ENCODE measurements around the gene GALT. TPM values are rescaled to one million over a fixed set of nuclear protein-coding genes. Genes with fewer than 3 reads are reported as not detected.
A peak's percentile ranks its signal among the peaks of the same experiment; 100 is the strongest.

Gene GALT
- total and polyA plus RNA-seq, 8 donors, result 17.4 to 148 (median 35.9) TPM

- WGBS, 5 donors, result 59 to 71% (median 63%) methylated on average over 6 of the region's 6 CpGs
- Histone ChIP-seq H3K4me1 (no peaks in the 10 kb centered on the region), H3K4me3 (no peak overlapping the region), H3K9me3 (no peaks in the 10 kb centered on the region), H3K27me3 (peaks cover 0 to 12% (median 0%) of the 10 kb centered on the region in 3 donors), H3K27ac (no peak overlapping the region), H3K36me3 (no peaks in the 10 kb centered on the region)
- TF ChIP-seq POLR2AphosphoS5 (IDR thresholded peaks at IDR 0.05) (no peak), POLR2A (IDR thresholded peaks at IDR 0.05) (no peak), CTCF (IDR thresholded peaks at IDR 0.05) (no peak), EP300 (IDR thresholded peaks at IDR 0.05) (no peak)
- no peak for DNase-seq
- intact Hi-C loops (cut with DNase I; ENCODE audit: low total_unique reads), result no loop called here
Measured at GRCh38 chr9:34601937-34602573, 44.4 kb upstream of the GALT start.

GRCh38 chr9:34603610-34604231 is 42.8 kb upstream of the GALT start:
- intact Hi-C loops (cut with DNase I; ENCODE audit: low total_unique reads), result no loop called here
- Histone ChIP-seq H3K27me3 (no peaks in the 10 kb centered on the region), H3K4me3 (no peak overlapping the region)

GRCh38 chr9:34606190-34606589 is 40.3 kb upstream of the GALT start:
- TF ChIP-seq POLR2A (IDR thresholded peaks at IDR 0.05), result no peak
- intact Hi-C loops (cut with DNase I; ENCODE audit: low total_unique reads), result no loop called here
- Histone ChIP-seq H3K36me3 (no peaks in the 10 kb centered on the region), H3K27ac (no peak overlapping the region), H3K27me3 (no peaks in the 10 kb centered on the region), H3K9me3 (no peaks in the 10 kb centered on the region), H3K4me1 (peaks cover 7 to 13% (median 9%) of the 10 kb centered on the region in 4 donors), H3K4me3 (no peak overlapping the region)
- no peak for DNase-seq

More at GRCh38 chr9:34603610-34604231, 42.8 kb upstream of the GALT start:
- no peaks in the 10 kb centered on the region for H3K4me1 ChIP-seq
- no peaks in the 10 kb centered on the region for H3K36me3 ChIP-seq
- peak; percentile 87 to 92 for DNase-seq
- no peaks in the 10 kb centered on the region for H3K9me3 ChIP-seq
- WGBS, 5 donors, result 50 to 63% (median 57%) methylated on average over 4 of the region's 4 CpGs
- TF ChIP-seq POLR2AphosphoS5 (IDR thresholded peaks at IDR 0.05) (peak in 1 of 3 donors; percentile 54), CTCF (IDR thresholded peaks at IDR 0.05) (peak in 5 of 7 experiments; percentile 81 to 91 (median 87)), EP300 (IDR thresholded peaks at IDR 0.05) (no peak), POLR2A (IDR thresholded peaks at IDR 0.05) (no peak)
- H3K27ac ChIP-seq, result no peak overlapping the region

GRCh38 chr9:34606905-34607304 is 39.6 kb upstream of the GALT start:
- H3K4me1 ChIP-seq, result peaks cover 10 to 17% (median 13%) of the 10 kb centered on the region in 4 donors
- no peak for TF ChIP-seq POLR2A (IDR thresholded peaks at IDR 0.05)
- TF ChIP-seq CTCF (IDR thresholded peaks at IDR 0.05), result no peak
- TF ChIP-seq POLR2AphosphoS5 (IDR thresholded peaks at IDR 0.05), result no peak
- TF ChIP-seq EP300 (IDR thresholded peaks at IDR 0.05), result no peak
- intact Hi-C loops (cut with DNase I; ENCODE audit: low total_unique reads), result no loop called here
- no peak overlapping the region for H3K4me3 ChIP-seq
- no peaks in the 10 kb centered on the region for H3K36me3 ChIP-seq
- H3K27me3 ChIP-seq, result no peaks in the 10 kb centered on the region
- WGBS, 5 donors, result 78 to 94% (median 82%) methylated on average over 3 of the region's 3 CpGs
- H3K27ac ChIP-seq, result no peak overlapping the region
- H3K9me3 ChIP-seq, result no peaks in the 10 kb centered on the region
- no peak for DNase-seq

- intact Hi-C loops (cut with DNase I; ENCODE audit: low total_unique reads), result no loop called here
- H3K27ac ChIP-seq, result no peak overlapping the region
Measured at GRCh38 chr9:34607331-34607730, 39.1 kb upstream of the GALT start.

More at GRCh38 chr9:34607331-34607730, 39.1 kb upstream of the GALT start:
- TF ChIP-seq POLR2A (IDR thresholded peaks at IDR 0.05) (no peak), POLR2AphosphoS5 (IDR thresholded peaks at IDR 0.05) (no peak), CTCF (IDR thresholded peaks at IDR 0.05) (no peak), EP300 (IDR thresholded peaks at IDR 0.05) (no peak)
- 21 to 63% (median 28%) methylated on average over 2 of the region's 2 CpGs for WGBS, 5 donors
- H3K9me3 ChIP-seq, result no peaks in the 10 kb centered on the region
- H3K27me3 ChIP-seq, result no peaks in the 10 kb centered on the region
- peaks cover 12 to 20% (median 15%) of the 10 kb centered on the region in 4 donors for H3K4me1 ChIP-seq
- no peak for DNase-seq
- H3K36me3 ChIP-seq, result no peaks in the 10 kb centered on the region
- H3K4me3 ChIP-seq, result no peak overlapping the region

Measured in stomach (tissue), 9 donors.